PC-3 (cell line): Measurements from ENCODE around the gene RNF130.

ENCODE experiments used
- EZH2 ChIP-seq: fragments of 300-600 bp; sonication (generic); IDR thresholded peaks from one replicate; pipeline ENCODE4 v1.6.1; 2017; ENCODE audit warnings: antibody characterized with exemption, mild to moderate bottlenecking, low read length; ENCODE audit not compliant: unreplicated experiment
- EZH2phosphoT487 ChIP-seq: fragments of 300-600 bp; sonication (generic); IDR thresholded peaks from 2 replicates; pipeline ENCODE4 v1.6.1; 2018; ENCODE audit warnings: mild to moderate bottlenecking, antibody characterized with exemption, low read length, borderline replicate concordance
- TF ChIP-seq, protein P1 (sequence below): fragments of 300-600 bp; sonication (generic); conservative IDR thresholded peaks from 2 replicates; pipeline ENCODE4 v1.5.1; 2017; ENCODE audit warnings: antibody characterized with exemption, low read depth, mild to moderate bottlenecking, low read length

DNA sequence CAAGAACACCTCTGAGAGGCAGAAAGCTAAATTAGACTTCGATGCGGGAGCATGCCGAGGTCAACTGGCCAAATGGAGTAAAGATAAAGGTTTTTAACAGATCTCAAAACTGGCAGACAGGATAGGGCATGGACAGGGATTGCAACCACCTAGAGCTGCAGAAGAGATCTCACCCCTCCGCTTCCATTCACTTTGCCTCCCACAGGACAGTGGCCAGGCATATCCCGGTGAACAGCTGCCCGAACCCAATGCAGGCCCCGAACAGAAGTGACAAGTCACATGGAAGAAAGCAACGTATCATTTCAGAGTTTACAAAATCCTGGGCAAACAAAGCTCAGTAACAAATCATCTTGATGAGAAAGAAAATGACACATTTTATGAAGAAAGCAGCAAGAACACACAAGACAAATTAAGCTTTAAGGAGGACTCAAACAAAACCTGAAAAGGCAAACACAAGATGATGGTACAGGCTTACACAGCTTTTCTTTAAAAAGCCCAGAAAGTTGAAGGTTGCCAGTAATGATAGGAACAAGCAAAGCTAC is 18.4 kb downstream of the RNF130 start:
- TF ChIP-seq EZH2 (no peak), EZH2phosphoT487 (no peak)
- TF ChIP-seq, protein P1, sequence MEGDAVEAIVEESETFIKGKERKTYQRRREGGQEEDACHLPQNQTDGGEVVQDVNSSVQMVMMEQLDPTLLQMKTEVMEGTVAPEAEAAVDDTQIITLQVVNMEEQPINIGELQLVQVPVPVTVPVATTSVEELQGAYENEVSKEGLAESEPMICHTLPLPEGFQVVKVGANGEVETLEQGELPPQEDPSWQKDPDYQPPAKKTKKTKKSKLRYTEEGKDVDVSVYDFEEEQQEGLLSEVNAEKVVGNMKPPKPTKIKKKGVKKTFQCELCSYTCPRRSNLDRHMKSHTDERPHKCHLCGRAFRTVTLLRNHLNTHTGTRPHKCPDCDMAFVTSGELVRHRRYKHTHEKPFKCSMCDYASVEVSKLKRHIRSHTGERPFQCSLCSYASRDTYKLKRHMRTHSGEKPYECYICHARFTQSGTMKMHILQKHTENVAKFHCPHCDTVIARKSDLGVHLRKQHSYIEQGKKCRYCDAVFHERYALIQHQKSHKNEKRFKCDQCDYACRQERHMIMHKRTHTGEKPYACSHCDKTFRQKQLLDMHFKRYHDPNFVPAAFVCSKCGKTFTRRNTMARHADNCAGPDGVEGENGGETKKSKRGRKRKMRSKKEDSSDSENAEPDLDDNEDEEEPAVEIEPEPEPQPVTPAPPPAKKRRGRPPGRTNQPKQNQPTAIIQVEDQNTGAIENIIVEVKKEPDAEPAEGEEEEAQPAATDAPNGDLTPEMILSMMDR: no peak
